ENCODE measurements around the gene PRR23E. TPM values are rescaled to one million over a fixed set of nuclear protein-coding genes. Genes with fewer than 3 reads are reported as not detected.

The PRR23E gene
- total RNA-seq, 3 donors from 2014 or later: not detected

DNA sequence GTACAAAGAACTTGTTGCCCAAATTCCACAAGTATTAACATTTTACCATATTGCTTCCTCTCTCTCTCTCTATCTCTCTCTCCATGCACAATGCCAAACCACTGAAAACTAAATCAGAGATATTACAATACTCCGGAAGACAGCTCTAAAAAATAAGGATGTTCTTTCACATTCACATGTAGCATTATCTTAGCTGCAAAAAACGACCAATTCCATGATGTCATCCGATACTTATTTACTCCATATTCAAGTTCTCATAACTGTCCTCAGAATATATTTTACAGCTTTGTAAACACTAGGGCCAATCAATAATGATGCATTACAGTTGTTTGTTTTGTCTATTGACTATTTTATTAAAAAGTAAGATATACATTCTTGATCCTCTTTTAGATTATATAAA is 7.7 kb upstream of the PRR23E start:
- DNase-seq (ENCODE audit: low spot score in 2 of 2): no peak
- H3K27ac ChIP-seq: no peak overlapping the region
- H3K9me3 ChIP-seq: peaks cover 0 to 5% of the 10 kb centered on the region in 2 donors
- TF ChIP-seq, protein P1, sequence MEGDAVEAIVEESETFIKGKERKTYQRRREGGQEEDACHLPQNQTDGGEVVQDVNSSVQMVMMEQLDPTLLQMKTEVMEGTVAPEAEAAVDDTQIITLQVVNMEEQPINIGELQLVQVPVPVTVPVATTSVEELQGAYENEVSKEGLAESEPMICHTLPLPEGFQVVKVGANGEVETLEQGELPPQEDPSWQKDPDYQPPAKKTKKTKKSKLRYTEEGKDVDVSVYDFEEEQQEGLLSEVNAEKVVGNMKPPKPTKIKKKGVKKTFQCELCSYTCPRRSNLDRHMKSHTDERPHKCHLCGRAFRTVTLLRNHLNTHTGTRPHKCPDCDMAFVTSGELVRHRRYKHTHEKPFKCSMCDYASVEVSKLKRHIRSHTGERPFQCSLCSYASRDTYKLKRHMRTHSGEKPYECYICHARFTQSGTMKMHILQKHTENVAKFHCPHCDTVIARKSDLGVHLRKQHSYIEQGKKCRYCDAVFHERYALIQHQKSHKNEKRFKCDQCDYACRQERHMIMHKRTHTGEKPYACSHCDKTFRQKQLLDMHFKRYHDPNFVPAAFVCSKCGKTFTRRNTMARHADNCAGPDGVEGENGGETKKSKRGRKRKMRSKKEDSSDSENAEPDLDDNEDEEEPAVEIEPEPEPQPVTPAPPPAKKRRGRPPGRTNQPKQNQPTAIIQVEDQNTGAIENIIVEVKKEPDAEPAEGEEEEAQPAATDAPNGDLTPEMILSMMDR (IDR thresholded peaks at IDR 0.05): no peak
- TF ChIP-seq POLR2A (IDR thresholded peaks at IDR 0.05) (no peak), POLR2AphosphoS5 (IDR thresholded peaks at IDR 0.05) (no peak)
- H3K27me3 ChIP-seq: no peaks in the 10 kb centered on the region
- no peak overlapping the region for H3K4me3 ChIP-seq
- intact Hi-C loops (cut with DNase I; ENCODE audit: low total_unique reads): no loop called here
- no peaks in the 10 kb centered on the region for H3K36me3 ChIP-seq
- no peaks in the 10 kb centered on the region for H3K4me1 ChIP-seq

DNA sequence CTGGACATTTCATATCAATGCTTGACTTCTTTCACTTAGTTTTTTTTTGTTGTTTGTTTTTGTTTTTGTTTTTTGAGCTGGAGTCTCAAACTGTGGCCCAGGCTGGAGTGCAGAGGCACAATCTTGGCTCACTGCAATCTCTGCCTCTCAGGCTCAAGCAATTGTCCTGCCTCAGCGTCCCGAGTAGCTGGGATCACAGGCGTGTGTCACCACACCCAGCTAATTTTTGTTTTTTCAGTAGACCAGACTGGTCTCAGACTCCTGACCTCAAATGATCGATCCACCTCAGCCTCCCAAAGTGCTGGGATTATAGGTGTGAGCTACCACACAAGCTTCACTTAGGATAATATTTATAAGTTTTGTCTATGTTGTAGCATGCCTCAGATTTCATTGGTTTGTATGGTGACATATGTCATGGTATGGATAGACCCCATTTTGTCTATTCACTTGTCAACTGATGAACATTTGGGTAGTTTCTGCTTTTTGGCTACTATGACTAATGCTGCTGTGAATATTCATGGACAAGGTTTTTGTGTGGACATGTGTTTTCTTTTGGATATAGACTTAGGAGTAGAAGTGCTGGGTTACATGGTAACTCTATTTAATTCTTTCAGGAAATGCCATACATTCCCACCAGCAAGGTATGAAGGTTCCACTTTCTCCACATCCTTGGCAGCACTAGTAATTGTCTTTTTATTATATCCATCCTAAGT is 6.8 kb upstream of the PRR23E start:
- Histone ChIP-seq H3K27ac (no peak overlapping the region), H3K9me3 (peaks cover 0 to 11% of the 10 kb centered on the region in 2 donors), H3K4me3 (no peak overlapping the region), H3K27me3 (no peaks in the 10 kb centered on the region), H3K36me3 (no peaks in the 10 kb centered on the region), H3K4me1 (no peaks in the 10 kb centered on the region)
- TF ChIP-seq, protein P1 (IDR thresholded peaks at IDR 0.05): no peak
- no peak for TF ChIP-seq POLR2AphosphoS5 (IDR thresholded peaks at IDR 0.05)
- TF ChIP-seq POLR2A (IDR thresholded peaks at IDR 0.05): no peak
- intact Hi-C loops (cut with DNase I; ENCODE audit: low total_unique reads): no loop called here
- no peak for DNase-seq (ENCODE audit: low spot score in 2 of 2)

DNA sequence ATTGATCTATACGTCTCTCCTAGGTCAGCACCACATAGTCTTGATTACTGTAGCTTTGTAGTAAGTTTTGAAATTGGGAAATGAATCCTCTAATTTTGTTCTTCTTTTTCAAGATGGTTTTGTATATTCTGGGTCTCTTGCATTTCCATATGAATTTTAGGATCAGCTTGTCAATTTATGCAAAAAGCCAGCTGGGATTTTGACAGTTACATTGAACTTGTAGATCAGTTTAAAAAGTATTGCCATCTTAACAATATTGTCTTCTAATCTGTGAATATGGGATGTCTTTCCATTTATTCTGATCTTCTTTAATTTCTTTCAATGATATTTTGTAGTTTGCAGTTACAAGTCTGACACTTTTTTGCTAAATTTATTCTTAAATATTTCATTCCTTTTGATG is 5.6 kb upstream of the PRR23E start:
- no peaks in the 10 kb centered on the region for H3K27me3 ChIP-seq
- H3K36me3 ChIP-seq: no peaks in the 10 kb centered on the region
- TF ChIP-seq POLR2AphosphoS5 (IDR thresholded peaks at IDR 0.05): no peak
- TF ChIP-seq, protein P1 (IDR thresholded peaks at IDR 0.05): no peak
- no peak for TF ChIP-seq POLR2A (IDR thresholded peaks at IDR 0.05)
- no peak overlapping the region for H3K4me3 ChIP-seq
- DNase-seq (ENCODE audit: low spot score in 2 of 2): no peak
- no peak overlapping the region for H3K27ac ChIP-seq
- peaks cover 3 to 22% of the 10 kb centered on the region in 2 donors for H3K9me3 ChIP-seq
- H3K4me1 ChIP-seq: no peaks in the 10 kb centered on the region
- intact Hi-C loops (cut with DNase I; ENCODE audit: low total_unique reads): no loop called here

DNA sequence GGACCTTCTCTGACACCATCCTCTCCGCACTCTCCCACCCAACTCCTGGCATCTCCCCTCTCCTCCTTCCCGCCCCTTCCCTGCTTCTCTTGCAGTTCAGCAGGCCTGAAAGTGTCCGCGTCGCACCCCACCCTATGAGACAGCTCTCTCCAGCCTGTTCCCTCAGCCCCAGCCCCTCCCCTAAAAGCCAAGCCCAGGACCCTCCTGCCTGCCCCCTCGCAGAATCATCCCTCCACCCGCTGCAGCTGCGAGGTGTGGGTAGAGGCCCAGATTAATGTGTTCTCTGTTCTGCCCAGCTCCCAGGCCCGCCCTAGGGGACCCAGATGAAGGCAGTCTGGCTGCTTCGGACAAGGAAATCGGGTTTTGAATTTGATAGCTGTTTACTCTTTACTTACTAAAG is 410 bp downstream of the PRR23E start:
- no peaks in the 10 kb centered on the region for H3K4me1 ChIP-seq
- no peak overlapping the region for H3K27ac ChIP-seq
- H3K4me3 ChIP-seq: no peak overlapping the region
- no peak for DNase-seq (ENCODE audit: low spot score in 2 of 2)
- H3K36me3 ChIP-seq: no peaks in the 10 kb centered on the region
- TF ChIP-seq POLR2AphosphoS5 (IDR thresholded peaks at IDR 0.05) (no peak), POLR2A (IDR thresholded peaks at IDR 0.05) (no peak)
- TF ChIP-seq, protein P1 (IDR thresholded peaks at IDR 0.05): no peak
- H3K9me3 ChIP-seq: peaks cover 8 to 21% of the 10 kb centered on the region in 2 donors
- intact Hi-C loops (cut with DNase I; ENCODE audit: low total_unique reads): loop anchor here (1.0 kb wide), 1 partner anchor 32 kb away; no protein-coding TSS in a partner anchor
- H3K27me3 ChIP-seq: no peaks in the 10 kb centered on the region

DNA sequence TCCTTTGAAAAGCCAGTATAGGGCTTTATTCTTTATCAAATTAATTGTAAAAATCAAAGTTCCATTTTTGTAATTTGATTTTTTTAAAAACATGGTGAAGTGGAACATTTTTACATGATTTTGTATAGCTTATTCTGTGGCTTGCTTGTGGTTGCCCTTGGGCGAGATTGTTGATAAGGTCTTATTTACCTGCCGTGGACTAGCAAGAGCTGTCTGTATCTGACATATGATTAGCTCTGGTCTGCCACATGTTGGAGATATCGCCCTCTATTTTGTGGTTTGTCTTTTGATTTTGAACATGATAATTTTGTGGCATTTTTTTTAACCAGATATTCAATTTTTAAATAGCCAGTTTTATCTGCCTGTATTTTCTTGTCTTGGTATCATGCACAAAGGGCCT is 844 bp downstream of the PRR23E start:
- no peaks in the 10 kb centered on the region for H3K36me3 ChIP-seq
- no peaks in the 10 kb centered on the region for H3K4me1 ChIP-seq
- H3K27ac ChIP-seq: no peak overlapping the region
- no peak overlapping the region for H3K4me3 ChIP-seq
- no peak for TF ChIP-seq POLR2AphosphoS5 (IDR thresholded peaks at IDR 0.05)
- TF ChIP-seq, protein P1 (IDR thresholded peaks at IDR 0.05): no peak
- TF ChIP-seq POLR2A (IDR thresholded peaks at IDR 0.05): no peak
- H3K9me3 ChIP-seq: peaks cover 8 to 21% of the 10 kb centered on the region in 2 donors
- DNase-seq (ENCODE audit: low spot score in 2 of 2): no peak
- no peaks in the 10 kb centered on the region for H3K27me3 ChIP-seq
- intact Hi-C loops (cut with DNase I; ENCODE audit: low total_unique reads): loop anchor here (1.0 kb wide), 1 partner anchor 32 kb away; no protein-coding TSS in a partner anchor
